WERI-Rb-1 (cell line): ENCODE data around the gene CD101.
"Not testable (repeated sequence)": the region's sequence is repeated elsewhere in the genome, so short reads cannot be mapped to it uniquely, and the experiment has no call there.

Experiments used
- DNase-seq: peaks from one replicate; pipeline ENCODE4 v3.0.0-alpha.2; 2020
- H3K27ac ChIP-seq: fragments of 250-450 bp; sonication (Bioruptor Pico); 2 replicates; pipeline ENCODE4 v1.5.1; 2020; ENCODE audit warnings: mild to moderate bottlenecking, moderate library complexity
- H3K27me3 ChIP-seq: fragments of 250-450 bp; sonication (Bioruptor Pico); 2 replicates; pipeline ENCODE4 v1.5.1; 2021; ENCODE audit warnings: mild to moderate bottlenecking, low read depth, moderate library complexity; ENCODE audit not compliant: insufficient read depth, severe bottlenecking
- H3K36me3 ChIP-seq: fragments of 250-450 bp; sonication (Bioruptor Pico); 2 replicates; pipeline ENCODE4 v1.5.1; 2020; ENCODE audit warnings: mild to moderate bottlenecking, moderate library complexity
- H3K4me3 ChIP-seq: 2 replicates; pipeline ENCODE4 v1.5.1; 2011; ENCODE audit warnings: low read depth, mild to moderate bottlenecking, control low read depth, low read length
- H3K9me3 ChIP-seq: fragments of 250-450 bp; sonication (Bioruptor Pico); 2 replicates; pipeline ENCODE4 v1.5.1; 2021; ENCODE audit warnings: mild to moderate bottlenecking, moderate library complexity; ENCODE audit not compliant: severe bottlenecking
- CTCF ChIP-seq: IDR thresholded peaks from 2 replicates; pipeline ENCODE4 v1.5.1; 2011; ENCODE audit warnings: low read depth, mild to moderate bottlenecking, control low read depth, inconsistent platforms, low read length

Gene CD101

GRCh38 chr1:116971258-116971860 lies 30.2 kb upstream of the CD101 start:
- no peak overlapping the region for H3K4me3 ChIP-seq
- peaks cover 11% of the 10 kb centered on the region for H3K9me3 ChIP-seq
- H3K27ac ChIP-seq, result peak overlapping the region; percentile 58
- peaks cover 5% of the 10 kb centered on the region; the same call in 1 of the 2 replicates for H3K36me3 ChIP-seq
- no peak for DNase-seq
- no peak for TF ChIP-seq CTCF
- no peaks in the 10 kb centered on the region for H3K27me3 ChIP-seq

- Histone ChIP-seq H3K27me3 (no peaks in the 10 kb centered on the region), H3K27ac (peak overlapping the region; percentile 58), H3K4me3 (no peak overlapping the region), H3K36me3 (peaks cover 2% of the 10 kb centered on the region; the same call in 1 of the 2 replicates), H3K9me3 (peaks cover 11% of the 10 kb centered on the region)
- peak; percentile 83 for DNase-seq
- TF ChIP-seq CTCF, result no peak
These were observed 29.4 kb upstream of the CD101 start for GRCh38 chr1:116971965-116972673.

GRCh38 chr1:116972674-116973030 lies 28.9 kb upstream of the CD101 start:
- Histone ChIP-seq H3K27ac (no peak overlapping the region), H3K27me3 (no peaks in the 10 kb centered on the region), H3K9me3 (peaks cover 11% of the 10 kb centered on the region), H3K4me3 (no peak overlapping the region), H3K36me3 (peaks cover 2% of the 10 kb centered on the region; the same call in 1 of the 2 replicates)
- DNase-seq, result no peak
- no peak for TF ChIP-seq CTCF

- not testable (repeated sequence) for H3K27ac ChIP-seq, DNase-seq, H3K36me3 ChIP-seq, H3K9me3 ChIP-seq, H3K27me3 ChIP-seq, H3K4me3 ChIP-seq
These were observed 21.3 kb upstream of the CD101 start for GRCh38 chr1:116980309-116980708.

GRCh38 chr1:116981521-116982037 lies 20.0 kb upstream of the CD101 start:
- Histone ChIP-seq H3K4me3 (no peak overlapping the region), H3K36me3 (0 out of 2 replicates have a peak, but pooled peaks cover 2% of the 10 kb centered on the region), H3K27ac (no peak overlapping the region), H3K9me3 (peaks cover 3% of the 10 kb centered on the region), H3K27me3 (no peaks in the 10 kb centered on the region)
- TF ChIP-seq CTCF, result no peak
- no peak for DNase-seq

- DNase-seq, result no peak
- H3K4me3 ChIP-seq, result no peak overlapping the region
- no peaks in the 10 kb centered on the region for H3K27me3 ChIP-seq
- no peak overlapping the region for H3K27ac ChIP-seq
- H3K36me3 ChIP-seq, result 0 out of 2 replicates have a peak, but pooled peaks cover 2% of the 10 kb centered on the region
- 0 out of 2 replicates have a peak, but pooled peaks have one; percentile 5 for TF ChIP-seq CTCF
- peaks cover 3% of the 10 kb centered on the region for H3K9me3 ChIP-seq
These were observed 19.1 kb upstream of the CD101 start for GRCh38 chr1:116982319-116983004.
